IgD-negative memory B cell (primary cell): ENCODE data around the gene MYO1E. TPM values are rescaled to one million over a fixed set of nuclear protein-coding genes. Genes with fewer than 3 reads are reported as not detected.
A peak's percentile ranks its signal among the peaks of the same experiment; 100 is the strongest.

Source experiments
- H3K27ac Mint-ChIP-seq, 3 donors: one replicate each; pipeline ENCODE4 v1.8.0; 2020 to 2022; ENCODE audit warnings: mild to moderate bottlenecking in 3 of 3, mixed read lengths in 3 of 3, moderate library complexity in 1 of 3
- H3K27me3 Mint-ChIP-seq: one replicate; pipeline ENCODE4 v1.8.0; 2021; ENCODE audit warnings: mixed read lengths
- H3K36me3 Mint-ChIP-seq: one replicate; pipeline ENCODE4 v1.8.0; 2020; ENCODE audit warnings: mild to moderate bottlenecking, mixed read lengths
- H3K4me1 Mint-ChIP-seq, 3 donors: one replicate each; pipeline ENCODE4 v1.8.0; 2020 to 2022; ENCODE audit warnings: mixed read lengths in 3 of 3, mild to moderate bottlenecking in 1 of 3
- H3K4me3 Mint-ChIP-seq, 4 donors: one replicate each; pipeline ENCODE4 v1.8.0; 2020 to 2022; ENCODE audit warnings: mild to moderate bottlenecking in 4 of 4, mixed read lengths in 4 of 4, moderate library complexity in 3 of 4
- H3K9me3 Mint-ChIP-seq, 3 donors: one replicate each; pipeline ENCODE4 v1.8.0; 2020 to 2021; ENCODE audit warnings: mixed read lengths in 3 of 3, mild to moderate bottlenecking in 1 of 3
- polyA plus RNA-seq: library from polyadenylated mRNA; unstranded; fragments of 300-500 nt; fragmentation: Illumina TruSeq; gene quantifications from one replicate; pipeline ENCODE4 v1.2.3, GENCODE V29; 2021

Gene MYO1E
- polyA plus RNA-seq, 1 donor from 2014 or later = 27.4 TPM

DNA sequence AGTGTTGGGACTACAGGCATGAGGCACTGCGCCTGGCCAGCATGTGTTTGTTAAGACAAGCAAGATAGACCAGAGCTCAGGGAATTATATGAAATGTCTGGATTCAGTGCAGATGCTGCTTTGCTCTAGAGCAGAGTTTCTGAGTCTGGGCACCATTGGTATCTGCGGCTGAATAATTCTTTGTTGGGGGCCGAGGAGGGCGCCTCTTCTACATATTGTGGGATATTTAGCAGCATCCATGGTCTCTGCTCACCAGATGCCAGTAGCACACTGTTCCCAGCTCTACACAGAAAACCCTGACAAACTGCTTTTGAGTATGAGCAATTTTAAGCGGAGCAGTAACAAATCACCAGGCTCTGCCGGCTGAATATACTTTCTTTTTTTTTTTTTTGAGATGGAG, 169.7 kb downstream of the MYO1E start:
- H3K9me3 Mint-ChIP-seq = no peaks in the 10 kb centered on the region
- H3K36me3 Mint-ChIP-seq = peaks cover 9% of the 10 kb centered on the region
- no peaks in the 10 kb centered on the region for H3K27me3 Mint-ChIP-seq
- no peak overlapping the region for H3K4me3 Mint-ChIP-seq
- no peak overlapping the region for H3K27ac Mint-ChIP-seq
- peaks cover 0 to 2% (median 0%) of the 10 kb centered on the region in 3 donors for H3K4me1 Mint-ChIP-seq

- H3K36me3 Mint-ChIP-seq = peaks cover 6% of the 10 kb centered on the region
- H3K4me1 Mint-ChIP-seq = no peaks in the 10 kb centered on the region
- H3K27ac Mint-ChIP-seq = no peak overlapping the region
- H3K4me3 Mint-ChIP-seq = no peak overlapping the region
- no peaks in the 10 kb centered on the region for H3K9me3 Mint-ChIP-seq
- H3K27me3 Mint-ChIP-seq = no peaks in the 10 kb centered on the region
These were observed 172.1 kb downstream of the MYO1E start for GRCh38 chr15:59200560-59200959.

DNA sequence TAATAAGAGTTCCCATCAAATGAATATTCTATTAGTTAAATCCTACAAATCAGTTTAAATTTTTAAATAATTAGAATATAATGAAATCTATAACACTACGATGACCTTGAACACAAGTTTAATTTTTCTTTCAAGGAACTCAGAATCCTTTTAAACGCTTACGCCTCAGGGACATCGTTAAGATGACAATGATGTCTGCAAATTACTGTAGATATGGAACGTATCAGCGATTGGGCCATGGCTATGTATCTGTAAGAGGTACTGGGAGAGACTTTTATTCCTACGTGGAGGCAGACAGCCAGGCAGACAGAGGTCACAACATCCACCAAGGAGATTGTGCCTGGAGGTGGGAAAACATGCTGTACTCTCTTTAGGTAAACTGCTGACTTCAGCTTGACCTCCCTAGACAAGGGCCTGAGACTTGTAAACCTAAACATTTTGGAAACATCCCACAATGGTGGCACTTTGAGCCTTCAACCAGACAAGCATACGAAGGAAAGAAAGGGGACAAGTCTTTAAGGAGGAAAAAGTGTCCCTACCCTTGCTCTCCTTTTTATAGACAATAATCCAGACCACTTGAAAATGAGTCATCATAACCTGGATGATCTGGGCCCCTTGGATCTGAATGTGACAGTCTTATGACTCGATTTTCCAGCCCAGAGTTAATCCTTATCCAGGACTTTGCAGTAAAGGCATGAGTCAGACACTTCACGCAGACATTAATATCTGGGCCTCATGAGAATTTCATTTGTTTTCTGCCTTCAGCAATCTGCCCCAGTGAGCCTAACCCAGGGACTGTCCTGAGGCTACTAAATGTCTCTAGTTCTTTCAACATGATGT, 172.8 kb downstream of the MYO1E start:
- H3K4me1 Mint-ChIP-seq = no peaks in the 10 kb centered on the region

GRCh38 chr15:59197454-59197853, 175.2 kb downstream of the MYO1E start:
- H3K27ac Mint-ChIP-seq = peak overlapping the region in 1 of 3 donors; percentile 53
- H3K9me3 Mint-ChIP-seq = no peaks in the 10 kb centered on the region
- H3K4me1 Mint-ChIP-seq = no peaks in the 10 kb centered on the region
- H3K36me3 Mint-ChIP-seq = peaks cover 4% of the 10 kb centered on the region
- H3K4me3 Mint-ChIP-seq = no peak overlapping the region
- H3K27me3 Mint-ChIP-seq = no peaks in the 10 kb centered on the region

More for the DNA sequence above, 172.8 kb downstream of the MYO1E start:
- peaks cover 6% of the 10 kb centered on the region for H3K36me3 Mint-ChIP-seq
- H3K27ac Mint-ChIP-seq = no peak overlapping the region
- H3K9me3 Mint-ChIP-seq = no peaks in the 10 kb centered on the region
- H3K4me3 Mint-ChIP-seq = no peak overlapping the region
- H3K27me3 Mint-ChIP-seq = no peaks in the 10 kb centered on the region

- no peaks in the 10 kb centered on the region for H3K4me1 Mint-ChIP-seq
These were observed 176.3 kb downstream of the MYO1E start for GRCh38 chr15:59196416-59196815.

DNA sequence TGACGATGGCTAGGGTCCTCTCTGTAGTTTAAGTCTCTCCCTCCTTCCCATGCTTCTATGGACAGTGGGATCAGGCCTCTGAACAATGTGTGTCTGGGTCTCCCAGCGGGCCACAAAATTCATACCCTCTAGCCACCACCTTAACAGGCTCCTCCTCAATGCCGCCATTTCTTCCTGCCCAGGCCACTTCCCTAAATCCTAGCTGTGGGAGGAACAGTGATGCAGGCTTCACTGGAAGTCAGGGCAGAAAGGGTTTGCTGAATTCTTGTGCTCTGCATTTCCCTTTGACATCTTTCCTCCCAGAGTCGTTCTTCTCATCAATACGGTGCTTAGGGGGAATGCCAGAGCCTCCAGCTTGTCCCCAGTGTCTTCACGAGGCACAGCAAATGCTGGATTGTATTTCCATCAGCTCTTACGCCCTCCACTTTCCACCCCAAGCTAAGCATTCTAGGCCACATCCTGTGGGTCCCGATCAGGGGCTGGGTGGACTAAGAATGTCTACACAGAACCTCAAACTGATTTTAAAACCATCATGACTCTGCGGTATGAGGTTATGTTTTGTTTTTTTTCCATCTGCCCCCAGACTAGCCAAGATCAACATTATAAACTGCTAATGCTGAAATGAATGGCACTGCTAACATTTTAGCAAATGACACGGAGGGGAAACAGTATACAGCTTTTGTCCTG, 177.9 kb downstream of the MYO1E start:
- Mint-ChIP-seq H3K27ac (no peak overlapping the region), H3K9me3 (no peaks in the 10 kb centered on the region), H3K27me3 (no peaks in the 10 kb centered on the region), H3K36me3 (peaks cover 8% of the 10 kb centered on the region), H3K4me3 (no peak overlapping the region), H3K4me1 (no peaks in the 10 kb centered on the region)

More at GRCh38 chr15:59196416-59196815, 176.3 kb downstream of the MYO1E start:
- Mint-ChIP-seq H3K36me3 (peaks cover 8% of the 10 kb centered on the region), H3K4me3 (no peak overlapping the region), H3K27me3 (no peaks in the 10 kb centered on the region), H3K9me3 (no peaks in the 10 kb centered on the region), H3K27ac (no peak overlapping the region)

GRCh38 chr15:59191855-59192237, 180.8 kb downstream of the MYO1E start:
- H3K27ac Mint-ChIP-seq = no peak overlapping the region
- H3K36me3 Mint-ChIP-seq = peaks cover 13% of the 10 kb centered on the region
- no peaks in the 10 kb centered on the region for H3K4me1 Mint-ChIP-seq
- no peak overlapping the region for H3K4me3 Mint-ChIP-seq
- peaks cover 0 to 2% (median 0%) of the 10 kb centered on the region in 3 donors for H3K9me3 Mint-ChIP-seq
- H3K27me3 Mint-ChIP-seq = no peaks in the 10 kb centered on the region

DNA sequence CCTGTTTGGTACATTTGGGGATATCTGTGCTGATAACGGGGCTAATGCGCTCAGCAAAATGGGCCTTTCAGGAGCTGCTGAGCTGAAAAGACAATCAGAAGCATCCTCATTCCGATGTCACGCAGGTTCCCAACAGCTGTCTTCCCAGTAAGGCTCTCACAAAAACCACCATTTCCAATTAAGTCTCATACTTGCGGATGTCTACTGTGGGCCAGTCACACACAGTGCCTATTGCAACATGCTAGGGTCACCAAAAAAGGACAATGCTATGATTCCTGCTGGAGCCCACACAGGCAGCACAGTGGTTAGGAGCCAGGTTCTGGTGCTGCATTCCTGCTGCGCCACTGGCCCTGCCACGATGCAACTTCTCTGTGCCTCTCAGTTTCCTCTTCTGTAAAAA, 182.4 kb downstream of the MYO1E start:
- Mint-ChIP-seq H3K27me3 (no peaks in the 10 kb centered on the region), H3K9me3 (peaks cover 0 to 2% (median 0%) of the 10 kb centered on the region in 3 donors), H3K4me3 (no peak overlapping the region), H3K36me3 (peaks cover 13% of the 10 kb centered on the region), H3K4me1 (no peaks in the 10 kb centered on the region), H3K27ac (no peak overlapping the region)

GRCh38 chr15:59189241-59189640, 183.4 kb downstream of the MYO1E start:
- Mint-ChIP-seq H3K27me3 (no peaks in the 10 kb centered on the region), H3K9me3 (peaks cover 0 to 2% (median 0%) of the 10 kb centered on the region in 3 donors), H3K4me3 (no peak overlapping the region), H3K4me1 (no peaks in the 10 kb centered on the region), H3K36me3 (peaks cover 13% of the 10 kb centered on the region), H3K27ac (peak overlapping the region in 1 of 3 donors; percentile 17)

GRCh38 chr15:59186501-59186900, 186.2 kb downstream of the MYO1E start:
- no peaks in the 10 kb centered on the region for H3K4me1 Mint-ChIP-seq
- no peak overlapping the region for H3K27ac Mint-ChIP-seq
- peaks cover 15% of the 10 kb centered on the region for H3K36me3 Mint-ChIP-seq
- H3K27me3 Mint-ChIP-seq = no peaks in the 10 kb centered on the region
- H3K9me3 Mint-ChIP-seq = peaks cover 0 to 6% (median 6%) of the 10 kb centered on the region in 3 donors
- H3K4me3 Mint-ChIP-seq = no peak overlapping the region

DNA sequence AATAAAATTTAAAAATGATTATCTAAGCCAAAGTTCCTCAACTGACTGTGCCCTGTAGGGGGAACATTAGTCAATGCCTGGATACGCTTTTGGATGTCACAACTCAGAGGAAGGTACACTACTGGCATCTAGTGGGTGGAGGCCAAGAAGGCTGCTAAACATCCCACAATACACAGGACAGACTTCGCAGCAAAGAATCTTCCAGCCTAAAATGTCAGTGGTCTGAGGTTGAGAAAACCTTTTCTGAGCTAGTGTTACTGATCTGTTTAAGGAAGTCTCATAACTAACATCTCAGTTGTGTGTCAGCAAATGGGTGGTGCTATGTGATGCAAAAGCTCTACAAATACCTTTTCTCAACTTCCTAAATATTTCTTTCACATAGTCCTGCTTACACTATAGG, 186.9 kb downstream of the MYO1E start:
- Mint-ChIP-seq H3K27me3 (no peaks in the 10 kb centered on the region), H3K4me1 (no peaks in the 10 kb centered on the region), H3K36me3 (peaks cover 15% of the 10 kb centered on the region), H3K9me3 (peaks cover 0 to 8% (median 6%) of the 10 kb centered on the region in 3 donors), H3K27ac (no peak overlapping the region), H3K4me3 (no peak overlapping the region)

DNA sequence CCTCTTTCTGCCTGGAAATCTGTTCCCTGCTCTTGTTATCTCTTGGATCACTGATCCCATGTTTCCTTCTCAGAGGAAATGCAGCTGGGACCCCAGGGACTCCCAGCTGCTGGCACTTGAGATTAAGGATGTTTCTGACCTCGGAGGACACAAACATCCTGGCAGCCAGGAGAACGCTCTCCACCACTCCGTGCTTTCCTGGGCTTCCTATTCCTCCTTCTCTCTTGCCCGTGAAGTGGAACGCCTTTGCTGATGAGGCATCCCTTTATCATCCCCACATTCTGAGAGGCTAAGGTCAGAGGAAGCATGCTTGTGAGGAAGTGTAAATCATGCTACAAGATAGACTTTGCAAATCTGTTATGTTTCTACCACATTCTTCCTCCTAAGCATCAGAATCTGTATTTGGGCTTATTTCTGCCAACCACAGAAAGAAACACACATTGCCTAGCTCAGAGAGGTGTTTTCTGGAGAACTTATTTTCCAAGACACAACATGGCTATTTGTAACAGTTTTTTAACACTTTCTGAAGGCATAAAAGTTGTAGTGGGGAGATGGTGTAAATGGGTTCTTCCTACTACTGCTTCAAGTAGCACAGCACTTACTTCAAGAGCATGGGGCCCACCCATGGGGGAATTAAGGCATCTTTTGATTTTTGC, 191.6 kb downstream of the MYO1E start:
- peaks cover 12% of the 10 kb centered on the region for H3K36me3 Mint-ChIP-seq
- peak overlapping the region in 1 of 3 donors; percentile 22 for H3K27ac Mint-ChIP-seq
- H3K4me1 Mint-ChIP-seq = peaks cover 0 to 2% (median 2%) of the 10 kb centered on the region in 3 donors
- peaks cover 0 to 8% (median 4%) of the 10 kb centered on the region in 3 donors for H3K9me3 Mint-ChIP-seq
- H3K27me3 Mint-ChIP-seq = no peaks in the 10 kb centered on the region
- peak overlapping the region in 1 of 4 donors; percentile 75 for H3K4me3 Mint-ChIP-seq

DNA sequence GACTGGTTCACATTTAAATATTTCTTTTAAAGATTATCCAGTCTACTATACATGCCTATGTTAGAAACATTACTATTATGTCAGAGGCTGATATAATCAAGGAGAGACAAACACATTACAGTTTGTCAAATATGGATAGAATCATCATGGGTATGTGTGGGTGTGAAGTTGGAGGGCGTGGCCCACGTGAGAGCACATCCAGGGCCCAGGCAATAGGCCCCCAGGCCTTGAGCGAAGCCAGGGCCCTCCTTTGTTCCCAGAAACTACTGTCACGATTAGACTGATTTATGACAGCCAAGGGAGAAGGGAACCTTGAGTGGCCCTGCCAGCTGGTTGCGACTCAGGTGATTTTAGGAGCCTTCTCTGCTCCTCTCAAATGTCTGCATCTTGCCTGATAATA, 193.0 kb downstream of the MYO1E start:
- no peak overlapping the region for H3K27ac Mint-ChIP-seq
- H3K36me3 Mint-ChIP-seq = peaks cover 9% of the 10 kb centered on the region
- H3K27me3 Mint-ChIP-seq = no peaks in the 10 kb centered on the region
- H3K4me1 Mint-ChIP-seq = peaks cover 0 to 5% (median 3%) of the 10 kb centered on the region in 3 donors
- H3K9me3 Mint-ChIP-seq = peaks cover 0 to 8% (median 4%) of the 10 kb centered on the region in 3 donors
- no peak overlapping the region for H3K4me3 Mint-ChIP-seq

DNA sequence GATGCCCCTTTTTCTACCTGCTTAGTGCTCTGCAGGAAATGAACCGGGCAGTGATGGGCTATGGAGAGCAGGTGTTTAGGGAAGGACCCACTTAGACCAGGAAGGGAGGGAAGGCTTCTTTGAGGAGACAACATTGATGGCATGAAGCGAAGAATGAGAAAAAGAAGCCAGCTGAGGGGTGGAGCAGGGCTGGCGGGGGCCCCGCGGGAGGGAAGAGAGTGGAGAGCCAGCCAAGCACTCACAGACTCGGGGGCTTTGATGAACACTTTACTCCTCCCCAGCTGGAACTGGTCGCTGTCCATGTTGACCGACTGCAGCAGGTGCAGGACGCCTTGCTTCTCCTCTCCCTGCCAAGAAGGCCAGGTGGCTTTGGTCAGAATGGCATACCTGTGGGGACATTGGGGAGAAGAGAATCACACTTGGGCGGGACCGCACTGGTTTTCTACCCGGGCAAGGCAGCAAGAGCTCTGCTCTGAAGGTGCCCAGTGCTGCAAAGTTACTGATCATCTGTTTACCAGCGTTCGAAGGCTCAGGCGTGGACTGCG, 194.4 kb downstream of the MYO1E start:
- Mint-ChIP-seq H3K27ac (peak overlapping the region in 1 of 3 donors; percentile 25), H3K36me3 (peaks cover 11% of the 10 kb centered on the region), H3K4me3 (no peak overlapping the region), H3K27me3 (no peaks in the 10 kb centered on the region), H3K4me1 (peaks cover 0 to 5% (median 3%) of the 10 kb centered on the region in 3 donors), H3K9me3 (peaks cover 0 to 8% (median 2%) of the 10 kb centered on the region in 3 donors)

GRCh38 chr15:59177317-59177660, 195.4 kb downstream of the MYO1E start:
- peaks cover 0 to 5% (median 3%) of the 10 kb centered on the region in 3 donors for H3K4me1 Mint-ChIP-seq
- H3K4me3 Mint-ChIP-seq = no peak overlapping the region
- peak overlapping the region in 1 of 3 donors; percentile 3 for H3K27ac Mint-ChIP-seq
- no peaks in the 10 kb centered on the region for H3K27me3 Mint-ChIP-seq
- H3K36me3 Mint-ChIP-seq = peaks cover 5% of the 10 kb centered on the region
- peaks cover 0 to 5% (median 0%) of the 10 kb centered on the region in 3 donors for H3K9me3 Mint-ChIP-seq
